NCI-H748 (cell line): ENCODE data around the gene CCDC170.
"Not testable (repeated sequence)": the region's sequence is repeated elsewhere in the genome, so short reads cannot be mapped to it uniquely, and the experiment has no call there.

Experiments
- DNase-seq: peaks from one replicate; lab custom pipeline; 2025; ENCODE audit not compliant: unreplicated experiment; lab: John Stamatoyannopoulos, UW

CCDC170 gene

DNA sequence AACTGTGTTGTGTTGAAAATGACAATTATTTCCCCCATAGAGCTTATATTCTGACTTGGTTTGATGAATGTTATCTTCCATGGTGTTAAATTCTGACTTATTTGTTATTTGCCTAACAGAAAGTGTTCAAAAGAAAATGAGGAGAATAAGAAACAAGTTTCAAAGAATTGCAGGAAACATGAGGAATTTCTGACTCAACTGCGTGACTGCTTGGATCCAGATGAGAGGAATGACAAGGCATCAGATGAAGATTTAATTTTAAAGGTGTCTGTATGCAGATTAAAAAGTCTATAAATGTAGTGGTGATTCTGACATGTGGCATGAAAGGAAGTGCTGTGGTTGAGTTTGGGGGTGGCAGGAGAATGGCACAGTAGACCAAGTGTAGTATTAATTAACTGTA lies 50.6 kb downstream of the CCDC170 start:
- DNase-seq: no peak

DNA sequence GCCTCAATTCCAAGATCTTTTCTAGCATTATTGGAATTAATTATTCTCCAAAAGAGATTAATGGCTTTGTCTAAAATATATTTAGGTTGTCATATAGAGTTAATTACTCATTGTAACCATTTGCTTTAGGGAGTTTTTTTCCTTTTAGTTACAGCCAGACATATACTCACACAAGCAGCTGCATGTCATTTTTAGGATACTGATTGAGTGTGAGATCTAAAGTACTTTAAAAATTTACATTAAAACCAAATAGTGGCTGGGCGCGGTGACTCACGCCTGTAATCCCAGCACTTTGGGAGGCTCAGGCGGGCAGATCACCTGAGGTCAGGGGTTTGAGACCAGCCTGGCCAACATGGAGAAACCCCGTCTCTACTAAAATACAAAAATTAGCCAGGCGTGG lies 51.1 kb downstream of the CCDC170 start:
- not testable (repeated sequence) for DNase-seq

DNA sequence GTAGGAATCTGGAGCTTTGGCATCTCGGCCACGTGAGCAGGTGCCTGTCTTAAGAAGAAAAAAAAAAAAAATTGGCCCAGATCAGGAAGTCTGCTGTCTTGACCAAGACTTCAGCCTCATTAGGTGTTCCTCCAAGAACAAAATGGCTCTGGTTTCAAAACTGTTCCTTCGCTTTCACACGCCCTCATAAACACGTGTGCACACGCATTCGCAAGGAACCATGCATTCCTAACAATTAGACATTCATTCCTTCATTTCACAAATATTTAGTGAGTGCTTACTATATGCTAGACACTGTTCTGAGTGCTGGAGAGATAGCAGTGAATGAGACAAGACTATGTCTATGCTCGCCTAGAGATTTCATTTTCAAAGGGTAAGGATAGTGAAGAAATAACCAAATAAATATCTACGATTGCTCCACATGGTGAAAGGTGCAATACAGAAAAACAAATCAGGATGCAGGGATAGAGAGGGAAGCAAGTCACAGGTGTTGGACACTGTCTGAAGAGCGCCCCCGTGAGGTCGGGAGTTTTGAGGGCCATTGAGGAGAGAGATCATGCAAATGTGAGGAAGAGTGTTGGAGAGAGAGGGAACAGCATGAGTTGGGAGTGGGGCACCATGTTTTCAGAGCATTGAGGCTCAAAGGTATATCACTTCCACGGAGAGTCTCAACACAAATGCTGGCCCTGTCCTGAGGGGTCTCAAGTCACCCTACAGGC lies 53.3 kb downstream of the CCDC170 start:
- peak; percentile 4 for DNase-seq

DNA sequence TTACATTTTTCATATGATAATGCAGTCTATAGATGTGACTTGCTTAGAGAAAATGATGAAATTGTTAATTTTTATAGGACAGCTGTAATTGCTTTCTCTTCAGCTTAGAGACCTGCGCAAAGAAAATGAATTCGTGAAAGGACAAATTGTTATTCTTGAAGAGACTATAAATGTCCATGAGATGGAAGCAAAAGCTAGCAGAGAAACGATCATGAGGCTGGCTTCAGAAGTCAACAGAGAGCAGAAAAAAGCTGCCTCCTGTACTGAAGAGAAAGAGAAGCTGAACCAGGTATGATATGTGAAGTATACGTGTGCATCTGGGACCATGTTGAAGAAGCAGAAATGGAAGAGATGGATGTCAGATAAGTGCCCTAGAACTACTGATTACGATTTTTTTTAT lies 54.4 kb downstream of the CCDC170 start:
- no peak for DNase-seq

DNA sequence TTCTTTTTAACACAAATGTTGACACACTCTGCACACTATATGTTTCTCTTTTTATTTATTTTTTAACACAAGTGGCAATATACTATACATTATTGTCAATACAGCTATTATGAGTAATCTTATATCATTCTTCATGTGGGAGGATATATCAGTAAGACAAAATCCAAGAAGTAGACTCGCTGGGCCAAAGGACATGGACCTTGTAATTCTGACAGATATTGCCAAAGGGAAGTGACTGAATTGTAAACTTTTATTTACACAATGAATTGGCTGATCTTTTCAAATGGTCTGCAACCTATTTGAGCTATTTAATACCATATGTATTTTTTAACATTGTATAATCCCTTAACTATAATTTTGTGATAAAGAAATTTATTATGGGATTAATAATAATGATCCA lies 56.0 kb downstream of the CCDC170 start:
- DNase-seq: no peak

DNA sequence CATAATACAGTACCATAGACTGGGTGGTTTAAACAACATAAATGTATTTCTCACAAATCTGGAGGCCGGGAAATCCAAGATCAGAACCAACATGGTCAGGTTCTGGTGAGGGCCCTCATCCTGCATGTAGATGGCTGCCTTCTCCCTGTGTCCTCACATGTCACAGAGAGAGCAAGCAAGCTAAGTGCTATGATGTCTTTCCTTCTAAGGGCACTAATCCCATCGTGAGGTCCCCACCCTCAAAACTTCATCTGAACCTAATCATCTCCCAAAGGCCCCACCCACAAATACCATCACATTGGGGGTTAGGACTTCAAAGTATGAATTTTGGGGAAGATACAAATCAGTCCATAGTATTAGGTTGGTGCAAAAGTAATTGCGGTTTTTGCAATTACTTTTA lies 56.8 kb downstream of the CCDC170 start:
- DNase-seq: no peak

DNA sequence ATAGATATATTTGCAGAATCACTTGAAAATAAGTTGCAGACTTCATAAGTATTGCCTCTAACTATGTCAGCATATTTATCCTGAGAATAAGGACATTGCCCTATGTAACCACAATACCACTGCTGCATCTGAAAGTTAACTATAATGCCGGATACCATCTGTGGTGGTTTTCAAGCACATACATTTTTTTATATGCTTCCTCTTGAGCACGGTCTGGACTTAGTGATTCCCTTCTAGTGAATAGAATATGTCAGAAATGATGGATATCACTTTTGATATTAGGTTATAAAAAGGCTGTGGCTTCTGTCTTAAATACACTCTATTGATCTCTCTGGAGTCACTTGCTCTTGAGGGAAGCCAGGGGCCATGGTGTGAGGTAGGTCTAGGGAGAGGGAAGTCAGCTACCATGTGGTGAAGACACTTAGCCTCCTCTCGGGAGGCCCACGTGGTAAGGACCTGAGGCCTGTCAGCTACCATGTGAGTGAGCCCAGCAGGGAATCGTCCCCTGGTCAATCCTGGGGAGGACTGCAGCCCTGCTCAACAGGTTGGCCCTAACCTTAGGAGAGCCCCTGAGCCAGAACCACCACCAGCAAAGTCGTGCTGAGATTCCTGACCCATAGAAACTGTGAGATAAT lies 57.5 kb downstream of the CCDC170 start:
- no peak for DNase-seq

GRCh38 chr6:151553416-151554165 lies 59.8 kb downstream of the CCDC170 start:
- no peak for DNase-seq

DNA sequence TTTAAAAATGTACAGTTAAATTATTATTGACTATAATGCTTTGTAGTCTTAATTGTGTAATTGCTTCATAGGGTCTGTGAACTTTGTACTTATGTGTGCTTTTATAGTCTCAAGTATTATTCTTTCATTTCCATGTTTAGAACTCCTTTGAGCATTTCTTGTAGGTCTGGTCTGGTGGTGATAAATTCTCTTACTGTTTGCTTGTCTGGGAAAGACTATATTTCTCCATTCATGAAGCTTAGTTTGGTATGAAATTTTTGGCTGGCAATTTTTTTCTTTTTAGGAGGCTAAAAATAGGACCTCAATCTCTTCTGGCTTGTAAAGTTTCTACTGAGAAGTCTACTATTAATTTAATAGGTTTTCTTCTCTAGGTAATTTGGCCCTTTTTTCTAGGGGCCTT lies 67.4 kb downstream of the CCDC170 start:
- no peak for DNase-seq

DNA sequence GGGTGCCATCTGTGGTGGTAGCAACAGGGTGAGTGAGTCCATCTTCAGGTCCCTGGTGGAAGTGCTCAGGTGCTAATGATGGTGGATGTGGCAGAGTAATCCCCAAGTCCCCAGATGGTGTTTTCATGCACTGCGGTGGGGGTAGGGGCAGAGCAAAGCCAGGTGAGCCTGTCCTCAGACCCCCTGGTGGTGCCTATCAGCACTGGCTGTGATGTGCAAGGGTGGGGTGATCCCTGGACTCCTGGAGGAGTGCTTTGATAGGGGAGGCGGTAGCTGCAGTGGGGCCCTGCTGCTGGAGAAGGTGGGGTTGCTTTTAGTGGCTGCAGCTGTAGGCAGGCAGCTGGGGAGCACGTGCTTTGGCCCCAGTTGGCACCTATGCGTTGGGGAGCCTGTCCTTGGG lies 70.8 kb downstream of the CCDC170 start:
- no peak for DNase-seq

- no peak for DNase-seq
Measured at GRCh38 chr6:151565940-151566339, 72.1 kb downstream of the CCDC170 start.

DNA sequence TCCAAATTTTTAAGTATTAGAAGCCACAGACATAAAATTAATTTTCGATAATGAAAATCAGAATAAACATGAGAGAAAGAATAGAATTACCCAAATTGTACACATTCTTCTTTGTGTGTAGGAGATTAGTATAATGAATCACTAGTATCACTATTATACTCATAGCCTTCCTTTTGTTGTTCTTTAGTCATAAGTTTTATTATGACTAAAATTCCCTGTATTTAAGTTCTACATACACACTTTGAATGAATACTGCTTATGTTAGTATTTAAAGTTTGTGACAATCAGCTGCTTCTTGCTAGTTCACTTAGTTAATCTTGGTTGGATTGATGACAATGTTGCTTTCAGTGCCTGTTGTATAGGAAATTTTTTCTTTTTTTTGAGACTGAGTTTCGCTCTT lies 72.7 kb downstream of the CCDC170 start:
- no peak for DNase-seq

GRCh38 chr6:151576633-151577032 lies 82.8 kb downstream of the CCDC170 start:
- peak; percentile 36 for DNase-seq

DNA sequence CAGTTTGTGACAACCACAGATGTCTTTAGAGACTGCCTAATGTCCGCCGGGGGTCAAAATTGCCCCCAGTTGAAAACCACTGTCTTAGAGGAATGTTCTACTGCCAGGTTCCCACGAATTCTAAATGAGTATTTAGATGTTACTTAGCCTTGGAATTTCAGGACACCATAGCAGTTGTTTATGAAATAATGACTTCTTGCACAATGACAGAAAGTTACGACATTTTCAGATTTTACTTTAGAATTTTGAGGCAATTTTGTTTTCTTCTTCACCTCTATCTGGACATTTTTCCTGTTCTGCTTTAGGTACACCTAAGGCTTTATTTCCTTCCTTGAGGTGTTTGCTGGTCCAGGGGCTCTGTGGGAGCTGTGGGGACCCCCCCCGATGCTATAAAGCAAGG lies 83.4 kb downstream of the CCDC170 start:
- DNase-seq: no peak

DNA sequence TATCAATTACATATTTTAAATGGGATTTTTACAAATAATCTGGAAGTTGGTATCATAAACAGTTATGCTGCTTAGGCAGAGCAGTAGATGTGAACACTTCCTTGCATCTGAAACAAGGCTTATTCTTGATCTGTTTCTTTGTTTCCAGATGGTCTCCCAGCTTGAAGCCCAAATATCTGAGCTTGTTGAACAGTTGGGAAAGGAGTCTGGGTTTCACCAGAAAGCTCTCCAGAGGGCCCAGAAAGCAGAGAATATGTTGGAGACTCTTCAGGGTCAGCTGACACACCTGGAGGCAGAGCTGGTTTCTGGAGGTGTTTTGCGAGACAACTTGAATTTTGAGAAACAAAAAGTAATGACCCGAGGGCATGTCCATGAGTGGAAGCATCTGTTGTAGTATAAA lies 91.9 kb downstream of the CCDC170 start:
- no peak for DNase-seq

GRCh38 chr6:151589667-151590066 lies 95.8 kb downstream of the CCDC170 start:
- DNase-seq: no peak

DNA sequence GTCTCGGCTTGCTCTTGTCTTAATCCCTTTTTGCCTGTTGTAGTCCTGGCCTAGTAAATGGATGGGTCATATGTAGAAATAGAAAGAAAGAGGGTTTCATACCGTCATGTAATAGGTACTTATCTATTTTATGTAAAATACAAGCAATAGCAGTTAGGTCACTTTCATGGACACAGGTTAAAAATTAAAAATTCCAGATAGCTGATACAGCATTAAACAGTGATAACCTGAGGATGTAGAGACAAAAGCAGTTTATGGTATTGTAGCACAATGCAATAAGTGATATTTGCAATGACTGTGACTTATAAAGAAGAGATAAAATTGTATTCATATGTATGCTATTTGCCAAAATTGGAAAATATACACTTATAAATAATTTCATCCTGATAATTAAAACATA lies 96.9 kb downstream of the CCDC170 start:
- DNase-seq: no peak

GRCh38 chr6:151592449-151593159 lies 98.8 kb downstream of the CCDC170 start:
- DNase-seq: no peak

GRCh38 chr6:151609146-151609902 lies 115.5 kb downstream of the CCDC170 start:
- no peak for DNase-seq

DNA sequence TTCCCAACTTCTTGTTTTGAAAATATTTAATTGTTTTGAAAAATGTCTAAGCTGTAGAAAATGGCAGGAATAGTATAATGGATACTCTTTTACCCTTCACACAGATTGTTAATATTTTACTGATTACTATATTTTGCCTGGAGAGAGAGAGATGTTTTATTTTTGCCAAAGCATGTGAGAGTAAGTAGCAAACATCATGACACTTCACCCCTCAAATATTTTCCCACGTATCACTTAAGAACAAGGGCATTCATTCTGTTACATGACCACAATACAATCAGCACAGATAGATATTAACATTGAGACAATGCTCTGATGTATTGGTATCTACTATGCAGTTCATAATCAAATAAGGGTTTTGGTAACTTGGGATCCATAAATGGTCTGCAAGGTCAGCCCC lies 116.5 kb downstream of the CCDC170 start:
- DNase-seq: no peak

DNA sequence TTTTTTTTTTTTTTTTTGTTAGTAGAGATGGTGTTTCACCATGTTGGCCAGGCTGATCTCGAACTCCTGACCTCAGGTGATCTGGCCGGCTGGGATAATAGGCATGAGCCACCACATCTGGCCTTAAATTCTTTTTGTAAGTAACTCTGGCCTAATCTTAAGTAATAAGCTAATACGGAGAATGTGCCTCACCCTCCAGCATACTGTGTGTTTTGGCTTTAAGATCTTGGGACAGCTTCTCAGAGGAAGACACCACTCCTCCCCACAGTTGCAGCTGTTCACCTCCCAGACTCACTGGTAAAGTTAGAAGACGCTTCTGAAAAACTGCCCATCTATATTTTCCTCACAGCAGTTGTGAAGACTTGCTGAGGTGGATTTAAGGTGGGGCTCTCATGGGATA lies 120.8 kb downstream of the CCDC170 start:
- no peak for DNase-seq
